ENCODE data around the gene FOXE3. TPM values are rescaled to one million over a fixed set of nuclear protein-coding genes. Genes with fewer than 3 reads are reported as not detected.

The FOXE3 gene
- total and polyA plus RNA-seq, 8 donors: not detected

DNA sequence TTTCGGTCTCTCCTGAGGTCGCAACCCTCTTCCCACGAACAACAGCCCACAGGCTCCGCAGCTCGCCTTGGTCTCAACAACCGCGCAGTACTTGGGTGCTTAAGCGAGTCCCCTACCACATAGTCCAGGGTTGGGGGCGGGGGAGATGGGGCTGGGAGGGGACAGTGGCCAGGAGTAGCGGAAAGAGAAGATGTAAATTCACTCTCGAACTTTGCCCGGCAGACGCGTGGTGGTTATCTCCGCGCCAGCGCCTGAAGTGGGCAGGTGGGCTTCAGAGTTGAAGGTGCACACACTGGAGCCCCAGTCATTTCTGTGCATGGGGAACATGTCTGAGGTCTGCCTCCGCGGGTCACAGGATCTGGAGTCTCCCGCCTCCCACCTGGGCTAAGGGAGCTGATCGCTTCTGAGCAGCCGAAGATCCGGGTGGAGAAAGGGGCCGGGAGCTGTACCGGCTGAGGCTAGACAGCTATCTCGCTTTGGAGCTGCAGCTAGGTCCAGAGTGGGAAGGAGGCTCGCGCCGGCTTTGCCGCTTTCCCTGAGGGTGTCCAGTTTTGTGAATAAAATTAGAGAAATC, 17.5 kb downstream of the FOXE3 start:
- intact Hi-C loops (cut with DNase I): loop anchor here in 1 of 2 donors (10.0 kb wide), 1 partner anchor 249 kb away; no protein-coding TSS in a partner anchor
- no peak overlapping the region for H3K27ac ChIP-seq
- ATAC-seq (no peak), DNase-seq (no peak)
- H3K9me3 ChIP-seq: no peaks in the 10 kb centered on the region
- peaks cover 19 to 93% of the 10 kb centered on the region in 2 donors for H3K27me3 ChIP-seq
- TF ChIP-seq, protein P1, sequence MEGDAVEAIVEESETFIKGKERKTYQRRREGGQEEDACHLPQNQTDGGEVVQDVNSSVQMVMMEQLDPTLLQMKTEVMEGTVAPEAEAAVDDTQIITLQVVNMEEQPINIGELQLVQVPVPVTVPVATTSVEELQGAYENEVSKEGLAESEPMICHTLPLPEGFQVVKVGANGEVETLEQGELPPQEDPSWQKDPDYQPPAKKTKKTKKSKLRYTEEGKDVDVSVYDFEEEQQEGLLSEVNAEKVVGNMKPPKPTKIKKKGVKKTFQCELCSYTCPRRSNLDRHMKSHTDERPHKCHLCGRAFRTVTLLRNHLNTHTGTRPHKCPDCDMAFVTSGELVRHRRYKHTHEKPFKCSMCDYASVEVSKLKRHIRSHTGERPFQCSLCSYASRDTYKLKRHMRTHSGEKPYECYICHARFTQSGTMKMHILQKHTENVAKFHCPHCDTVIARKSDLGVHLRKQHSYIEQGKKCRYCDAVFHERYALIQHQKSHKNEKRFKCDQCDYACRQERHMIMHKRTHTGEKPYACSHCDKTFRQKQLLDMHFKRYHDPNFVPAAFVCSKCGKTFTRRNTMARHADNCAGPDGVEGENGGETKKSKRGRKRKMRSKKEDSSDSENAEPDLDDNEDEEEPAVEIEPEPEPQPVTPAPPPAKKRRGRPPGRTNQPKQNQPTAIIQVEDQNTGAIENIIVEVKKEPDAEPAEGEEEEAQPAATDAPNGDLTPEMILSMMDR (IDR thresholded peaks at IDR 0.05): no peak
- H3K4me1 ChIP-seq: peaks cover 17 to 51% of the 10 kb centered on the region in 2 donors
- no peaks in the 10 kb centered on the region for H3K36me3 ChIP-seq
- no peak overlapping the region for H3K4me3 ChIP-seq

DNA sequence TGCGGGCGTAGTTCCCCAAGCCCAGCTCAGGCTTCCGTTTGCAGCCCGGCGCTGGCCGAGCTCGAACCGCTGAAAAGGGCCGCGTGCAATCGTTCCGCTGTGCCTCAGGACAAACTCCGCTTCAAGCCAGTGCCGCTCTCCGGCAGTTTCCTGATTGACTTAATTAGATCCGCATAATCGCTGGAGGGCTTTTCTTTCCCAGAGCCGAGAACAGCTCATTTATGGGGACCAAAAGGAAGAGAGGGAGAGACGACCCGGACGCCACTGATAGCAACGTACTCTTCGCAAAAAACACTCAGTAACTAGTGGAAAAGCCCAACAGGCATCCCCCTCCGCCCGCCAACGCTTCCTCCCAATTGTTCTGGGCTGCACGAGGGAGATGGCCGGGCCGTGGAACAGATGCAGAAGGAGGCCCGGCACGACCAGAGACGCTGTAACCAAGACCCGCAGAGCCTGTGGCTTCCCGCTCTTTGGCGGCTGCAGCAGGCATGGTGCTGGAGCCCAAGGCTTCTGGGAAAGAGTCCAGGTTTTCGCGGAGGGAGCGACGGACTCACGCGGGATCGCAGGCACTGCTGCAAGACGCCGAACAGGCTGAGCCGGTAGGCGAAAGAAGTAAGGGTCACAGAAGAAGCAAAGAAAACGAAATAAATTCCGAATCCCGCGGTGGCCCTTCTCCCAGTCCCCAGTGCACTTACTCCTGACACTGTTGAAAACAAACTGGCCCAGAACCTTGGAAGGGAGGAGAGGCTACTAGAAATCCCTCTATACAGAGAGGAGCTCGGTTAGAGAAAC, 18.2 kb downstream of the FOXE3 start:
- Histone ChIP-seq H3K4me1 (peaks cover 17 to 58% of the 10 kb centered on the region in 2 donors), H3K27me3 (peaks cover 26 to 98% of the 10 kb centered on the region in 2 donors), H3K36me3 (no peaks in the 10 kb centered on the region), H3K9me3 (no peaks in the 10 kb centered on the region), H3K4me3 (no peak overlapping the region), H3K27ac (no peak overlapping the region)
- intact Hi-C loops (cut with DNase I): loop anchor here in 1 of 2 donors (10.0 kb wide), 1 partner anchor 249 kb away; no protein-coding TSS in a partner anchor
- TF ChIP-seq, protein P1 (IDR thresholded peaks at IDR 0.05): no peak
- ATAC-seq: no peak
- peak in 3 of 4 donors; percentile 62 to 84 (median 81) for DNase-seq

DNA sequence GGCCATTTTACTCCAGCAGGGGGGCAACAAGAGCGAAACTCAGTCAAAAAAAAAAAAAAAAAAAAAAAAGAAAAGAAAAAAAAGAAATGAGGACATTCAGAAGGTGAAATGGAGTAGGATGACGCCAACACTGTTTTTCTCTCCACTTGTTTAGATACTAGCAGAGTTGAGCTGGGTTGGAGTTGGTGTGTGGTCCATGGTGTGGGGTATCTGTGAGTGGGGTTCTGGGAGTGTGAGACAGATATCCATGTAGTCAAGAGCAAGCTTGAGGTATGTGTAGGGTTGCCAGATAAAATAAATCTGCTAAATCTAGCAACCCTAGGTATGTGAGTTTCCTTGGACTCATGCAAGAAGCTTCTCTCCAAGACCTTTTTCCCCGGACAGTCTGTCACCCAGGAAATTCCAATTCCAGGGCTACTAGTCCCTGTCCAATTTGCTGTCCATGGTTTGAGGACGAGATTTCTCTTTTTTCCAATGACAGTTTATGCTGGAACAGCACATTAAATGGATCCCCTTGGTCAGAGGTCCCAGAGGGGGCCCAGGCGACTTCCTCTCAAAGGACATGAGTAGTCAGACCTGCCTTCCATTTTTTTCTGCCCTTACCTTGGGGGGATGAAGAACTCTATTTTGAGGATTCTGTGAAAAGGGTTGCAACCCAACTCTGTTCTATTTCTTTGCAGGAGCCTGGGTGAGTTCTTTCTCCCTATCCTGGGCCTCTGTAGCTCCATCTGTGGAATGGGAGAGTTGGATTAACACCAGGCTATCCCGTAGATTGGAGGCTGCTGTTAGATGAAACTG, 19.6 kb downstream of the FOXE3 start:
- TF ChIP-seq, protein P1 (IDR thresholded peaks at IDR 0.05): no peak
- H3K27ac ChIP-seq: no peak overlapping the region
- intact Hi-C loops (cut with DNase I): loop anchor here in 1 of 2 donors (5.0 to 10.0 kb wide), 2 partner anchors 251 to 277 kb away; no protein-coding TSS in a partner anchor
- DNase-seq: no peak
- peaks cover 17 to 59% of the 10 kb centered on the region in 2 donors for H3K4me1 ChIP-seq
- no peaks in the 10 kb centered on the region for H3K9me3 ChIP-seq
- ATAC-seq: no peak
- H3K36me3 ChIP-seq: no peaks in the 10 kb centered on the region
- no peak overlapping the region for H3K4me3 ChIP-seq
- peaks cover 40 to 100% of the 10 kb centered on the region in 2 donors for H3K27me3 ChIP-seq

DNA sequence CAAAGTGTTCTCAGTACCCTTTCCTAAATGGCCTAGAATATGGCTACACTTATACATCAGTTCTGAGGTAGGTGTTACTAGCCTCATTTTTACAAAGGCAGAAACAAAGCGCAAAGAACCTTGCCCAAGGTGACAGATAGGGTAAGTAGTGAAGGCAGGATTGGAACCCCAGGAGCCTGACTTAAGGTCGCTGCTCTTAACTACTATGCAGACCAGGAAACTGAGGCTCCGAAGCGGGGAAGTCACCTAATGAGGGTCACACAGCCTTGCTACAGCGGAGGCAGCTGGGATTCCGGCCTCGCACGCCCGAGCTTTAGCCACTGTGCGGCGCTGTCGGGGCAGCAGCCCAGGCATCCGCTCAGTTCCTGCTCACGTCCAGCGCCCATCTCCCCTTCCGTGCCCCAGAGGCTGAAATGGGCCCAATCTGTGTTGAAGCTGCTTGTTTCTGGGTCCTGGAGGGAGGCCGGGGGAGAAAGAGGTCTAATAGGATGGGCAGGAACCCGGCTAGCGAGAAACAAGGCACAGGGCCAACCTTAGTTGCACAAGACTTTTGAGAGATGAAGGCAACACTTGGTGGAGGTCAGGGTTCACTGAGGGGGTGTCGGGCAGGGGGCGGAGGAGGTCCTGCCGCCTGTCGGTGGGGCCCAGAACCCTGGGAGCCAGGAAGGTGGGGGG, 20.4 kb downstream of the FOXE3 start:
- TF ChIP-seq, protein P1 (IDR thresholded peaks at IDR 0.05): peak; percentile 77 to 82
- Histone ChIP-seq H3K27me3 (peaks cover 47 to 100% of the 10 kb centered on the region in 2 donors), H3K4me1 (peaks cover 17 to 59% of the 10 kb centered on the region in 2 donors), H3K9me3 (no peaks in the 10 kb centered on the region), H3K4me3 (peak overlapping the region; percentile 71 to 76), H3K36me3 (no peaks in the 10 kb centered on the region), H3K27ac (peak overlapping the region; percentile 78 to 81)
- intact Hi-C loops (cut with DNase I): loop anchor here in 1 of 2 donors (5.0 to 10.0 kb wide), 2 partner anchors 252 to 276 kb away; no protein-coding TSS in a partner anchor
- DNase-seq (peak in 3 of 4 donors; percentile 77 to 91 (median 79)), ATAC-seq (peak; percentile 65)
